CD4-positive, alpha-beta T cell treated with Interferon alpha-2 for 1 hour (primary cell): Measurements from ENCODE around the gene MYOD1.

Source experiments
- DNase-seq, 2 donors: peaks; one replicate each; pipeline ENCODE4 v3.0.0-alpha.2; 2020 to 2022

MYOD1 gene

GRCh38 chr11:17703951-17704350 is 15.4 kb upstream of the MYOD1 start:
- no peak for DNase-seq

GRCh38 chr11:17707830-17708229 is 11.5 kb upstream of the MYOD1 start:
- DNase-seq, result no peak

GRCh38 chr11:17711836-17712235 is 7.5 kb upstream of the MYOD1 start:
- no peak for DNase-seq

- DNase-seq, result no peak
These were observed 5.5 kb upstream of the MYOD1 start for GRCh38 chr11:17713851-17714250.

GRCh38 chr11:17714356-17714854 is 5.0 kb upstream of the MYOD1 start:
- DNase-seq, result no peak

- DNase-seq, result no peak
These were observed 4.5 kb upstream of the MYOD1 start for GRCh38 chr11:17714870-17715269.

- no peak for DNase-seq
These were observed 2.6 kb upstream of the MYOD1 start for GRCh38 chr11:17716807-17717206.

- DNase-seq, result no peak
These were observed 1.4 kb upstream of the MYOD1 start for GRCh38 chr11:17718015-17718414.

GRCh38 chr11:17718510-17718962 is 835 bp upstream of the MYOD1 start:
- DNase-seq, result no peak

- DNase-seq, result no peak
These were observed 796 bp downstream of the MYOD1 start for GRCh38 chr11:17719938-17720795.

GRCh38 chr11:17720796-17721171 is 1.4 kb downstream of the MYOD1 start:
- DNase-seq, result no peak

- no peak for DNase-seq
These were observed 2.0 kb downstream of the MYOD1 start for GRCh38 chr11:17721242-17721999.

GRCh38 chr11:17722000-17722643 is 2.8 kb downstream of the MYOD1 start:
- no peak for DNase-seq

- DNase-seq, result no peak
These were observed 4.9 kb downstream of the MYOD1 start for GRCh38 chr11:17724020-17724908.

GRCh38 chr11:17725174-17725573 is 5.8 kb downstream of the MYOD1 start:
- no peak for DNase-seq

- no peak for DNase-seq
These were observed 10.8 kb downstream of the MYOD1 start for GRCh38 chr11:17730137-17730536.

GRCh38 chr11:17730608-17731462 is 11.5 kb downstream of the MYOD1 start:
- DNase-seq, result peak; percentile 38 to 50

- no peak for DNase-seq
These were observed 13.9 kb downstream of the MYOD1 start for GRCh38 chr11:17733261-17733660.

GRCh38 chr11:17734418-17734911 is 15.1 kb downstream of the MYOD1 start, which contains the start of gene KCNC1:
KCNC1 (plus strand) TSS chr11:17734781; CDS start chr11:17736003, 1,222 bp downstream.
- no peak for DNase-seq

GRCh38 chr11:17734986-17735817 is 15.8 kb downstream of the MYOD1 start:
- peak in 1 of 2 donors; percentile 8 for DNase-seq
